ENCODE results near the gene TMEM272. TPM values are rescaled to one million over a fixed set of nuclear protein-coding genes. Genes with fewer than 3 reads are reported as not detected.

The TMEM272 gene
- total RNA-seq, 1 experiment from 2014 or later, result 0.17 TPM

DNA sequence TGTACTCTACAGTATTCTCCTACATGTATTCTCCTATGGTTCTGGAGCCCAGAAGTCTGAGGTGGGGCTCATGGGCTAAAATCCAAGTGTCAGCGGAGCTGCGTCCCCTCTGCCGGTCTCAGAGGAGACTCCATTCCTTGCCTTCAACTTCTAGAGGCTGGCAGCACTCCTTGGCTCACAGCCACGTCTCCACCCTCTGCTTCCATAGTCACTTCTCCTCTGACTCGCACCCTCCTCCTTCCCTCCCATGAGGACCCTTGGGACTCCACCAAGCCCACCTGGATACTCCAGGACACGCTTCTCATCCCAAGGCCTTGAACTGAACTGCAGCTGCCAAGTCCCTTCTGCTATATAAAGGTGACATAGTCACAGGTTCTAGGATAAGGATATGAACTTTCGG, 68.8 kb downstream of the TMEM272 start:
- POLR2A ChIA-PET, result no interaction called here

GRCh38 chr13:51773515-51773914, 71.5 kb downstream of the TMEM272 start:
- no peak for DNase-seq (ENCODE audit: low read depth, low spot score)

More for the DNA sequence above, 68.8 kb downstream of the TMEM272 start:
- H3K4me1 ChIP-seq (ENCODE audit: control insufficient read depth in 1 of 2, insufficient read depth in 2 of 2, low read length in 2 of 2), result no peaks in the 10 kb centered on the region
- H3K9me3 ChIP-seq (ENCODE audit: control insufficient read depth in 1 of 2, insufficient read depth in 1 of 2, low read depth in 1 of 2, low read length in 2 of 2), result no peaks in the 10 kb centered on the region
- H3K36me3 ChIP-seq (ENCODE audit: control insufficient read depth in 1 of 2, insufficient read depth in 2 of 2, low read length in 2 of 2), result no peaks in the 10 kb centered on the region
- H3K27ac ChIP-seq (ENCODE audit: low read depth, low read length), result no peak overlapping the region
- RAD21 ChIA-PET (ENCODE audit: low non-redundant PET in 1 of 2, low total read pairs in 2 of 2, uncharacterized antibody in 2 of 2, unreplicated experiment in 2 of 2), result no interaction called here
- H3K4me2 ChIP-seq (ENCODE audit: low read length), result no peak overlapping the region
- BruUV-seq (replicated peaks), result no TSS peak
- no peaks in the 10 kb centered on the region for H3K27me3 ChIP-seq (ENCODE audit: insufficient read depth, low read length)
- H3K79me2 ChIP-seq (ENCODE audit: insufficient read depth, low read length), result no peaks in the 10 kb centered on the region
- intact Hi-C loops (cut with micrococcal nuclease), result no loop called here
- H3K9me2 ChIP-seq (ENCODE audit: insufficient read depth), result no peaks in the 10 kb centered on the region
- TF ChIP-seq JUND (IDR thresholded peaks at IDR 0.05), result no peak
- no peak overlapping the region for H3K4me3 ChIP-seq (replicated peaks in 1 of 2; ENCODE audit: low read depth in 1 of 2, low read length in 2 of 2)
- H3K9ac ChIP-seq (ENCODE audit: low read length), result no peak overlapping the region
- no peaks in the 10 kb centered on the region for H4K20me1 ChIP-seq (ENCODE audit: insufficient read depth)
- H2AFZ ChIP-seq (ENCODE audit: low read depth, low read length, poor library complexity, severe bottlenecking), result no peak overlapping the region
- ATAC-seq (no peak), DNase-seq (ENCODE audit: low read depth, low spot score) (no peak)
- CTCF ChIA-PET, result no interaction called here

DNA sequence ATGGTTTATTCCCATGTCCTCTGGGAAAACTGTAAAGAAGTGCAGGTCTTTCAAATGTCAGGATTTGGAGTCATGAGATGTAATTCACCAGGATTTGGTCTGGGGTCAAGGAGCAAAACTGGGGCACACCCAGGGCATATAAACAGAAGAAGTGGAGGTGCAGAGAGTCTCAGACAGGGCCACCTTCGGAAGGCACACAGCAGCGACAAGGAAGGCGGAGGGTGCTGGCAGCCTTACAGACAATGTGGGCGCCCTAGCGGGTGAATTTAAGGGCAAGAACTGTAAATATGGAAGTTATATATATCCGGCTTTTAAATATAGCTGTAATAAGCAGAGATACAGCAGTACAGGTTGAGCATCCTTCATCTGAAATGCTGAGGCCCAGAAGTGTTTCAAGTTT, 72.2 kb downstream of the TMEM272 start:
- no TSS peak for BruUV-seq (replicated peaks)
- CTCF ChIA-PET, result no interaction called here
- POLR2A ChIA-PET, result no interaction called here
- TF ChIP-seq CTCF (IDR thresholded peaks at IDR 0.05 in 2 of 3, conservative IDR thresholded peaks at IDR 0.05 in 1 of 3; ENCODE audit: borderline replicate concordance in 1 of 3, insufficient read depth in 1 of 3, low read depth in 2 of 3, low read length in 2 of 3) (no peak), TCF7L2 (IDR thresholded peaks at IDR 0.05; ENCODE audit: borderline replicate concordance, extremely low read depth, insufficient read depth, insufficient read length) (no peak), EZH2phosphoT487 (IDR thresholded peaks at IDR 0.05; ENCODE audit: borderline replicate concordance) (no peak), POLR2AphosphoS5 (IDR thresholded peaks at IDR 0.05; ENCODE audit: low read depth, low read length) (no peak), SP1 (IDR thresholded peaks at IDR 0.05; ENCODE audit: low read depth) (no peak), SRF (IDR thresholded peaks at IDR 0.05; ENCODE audit: low read depth) (no peak), ZNF274 (IDR thresholded peaks at IDR 0.05; ENCODE audit: low read depth, low read length) (no peak), ZBTB33 (IDR thresholded peaks at IDR 0.05; ENCODE audit: extremely low read depth, insufficient replicate concordance, low read length) (no peak)

More at GRCh38 chr13:51773515-51773914, 71.5 kb downstream of the TMEM272 start:
- H3K9ac ChIP-seq (ENCODE audit: low read length), result no peak overlapping the region
- ChIA-PET RAD21 (ENCODE audit: low non-redundant PET in 1 of 2, low total read pairs in 2 of 2, uncharacterized antibody in 2 of 2, unreplicated experiment in 2 of 2) (no interaction called here), CTCF (no interaction called here), POLR2A (no interaction called here)
- no peaks in the 10 kb centered on the region for H3K4me1 ChIP-seq (ENCODE audit: control insufficient read depth in 1 of 2, insufficient read depth in 2 of 2, low read length in 2 of 2)
- H3K4me3 ChIP-seq (replicated peaks in 1 of 2; ENCODE audit: low read depth in 1 of 2, low read length in 2 of 2), result no peak overlapping the region
- no peaks in the 10 kb centered on the region for H3K9me2 ChIP-seq (ENCODE audit: insufficient read depth)
- no peaks in the 10 kb centered on the region for H3K36me3 ChIP-seq (ENCODE audit: control insufficient read depth in 1 of 2, insufficient read depth in 2 of 2, low read length in 2 of 2)
- no peaks in the 10 kb centered on the region for H3K9me3 ChIP-seq (ENCODE audit: control insufficient read depth in 1 of 2, insufficient read depth in 1 of 2, low read depth in 1 of 2, low read length in 2 of 2)
- intact Hi-C loops (cut with micrococcal nuclease), result no loop called here
- no peak overlapping the region for H2AFZ ChIP-seq (ENCODE audit: low read depth, low read length, poor library complexity, severe bottlenecking)
- no peaks in the 10 kb centered on the region for H4K20me1 ChIP-seq (ENCODE audit: insufficient read depth)
- TF ChIP-seq JUND (IDR thresholded peaks at IDR 0.05) (no peak), EZH2phosphoT487 (IDR thresholded peaks at IDR 0.05; ENCODE audit: borderline replicate concordance) (no peak), SP1 (IDR thresholded peaks at IDR 0.05; ENCODE audit: low read depth) (no peak)
- no peak for ATAC-seq
- H3K4me2 ChIP-seq (ENCODE audit: low read length), result no peak overlapping the region
- H3K79me2 ChIP-seq (ENCODE audit: insufficient read depth, low read length), result no peaks in the 10 kb centered on the region
- BruUV-seq (replicated peaks), result no TSS peak
- no peak overlapping the region for H3K27ac ChIP-seq (ENCODE audit: low read depth, low read length)
- H3K27me3 ChIP-seq (ENCODE audit: insufficient read depth, low read length), result no peaks in the 10 kb centered on the region

More for the DNA sequence above, 72.2 kb downstream of the TMEM272 start:
- Histone ChIP-seq H3K4me2 (ENCODE audit: low read length) (no peak overlapping the region), H3K4me3 (replicated peaks in 1 of 2; ENCODE audit: low read depth in 1 of 2, low read length in 2 of 2) (no peak overlapping the region), H3K27me3 (ENCODE audit: insufficient read depth, low read length) (no peaks in the 10 kb centered on the region), H3K9me2 (ENCODE audit: insufficient read depth) (no peaks in the 10 kb centered on the region), H4K20me1 (ENCODE audit: insufficient read depth) (no peaks in the 10 kb centered on the region), H3K36me3 (ENCODE audit: control insufficient read depth in 1 of 2, insufficient read depth in 2 of 2, low read length in 2 of 2) (no peaks in the 10 kb centered on the region), H3K9me3 (ENCODE audit: control insufficient read depth in 1 of 2, insufficient read depth in 1 of 2, low read depth in 1 of 2, low read length in 2 of 2) (no peaks in the 10 kb centered on the region), H3K9ac (ENCODE audit: low read length) (no peak overlapping the region), H3K79me2 (ENCODE audit: insufficient read depth, low read length) (no peaks in the 10 kb centered on the region), H2AFZ (ENCODE audit: low read depth, low read length, poor library complexity, severe bottlenecking) (no peak overlapping the region), H3K4me1 (ENCODE audit: control insufficient read depth in 1 of 2, insufficient read depth in 2 of 2, low read length in 2 of 2) (no peaks in the 10 kb centered on the region), H3K27ac (ENCODE audit: low read depth, low read length) (no peak overlapping the region)
- DNase-seq (ENCODE audit: low read depth, low spot score), result no peak
- intact Hi-C loops (cut with micrococcal nuclease), result no loop called here
- RAD21 ChIA-PET (ENCODE audit: low non-redundant PET in 1 of 2, low total read pairs in 2 of 2, uncharacterized antibody in 2 of 2, unreplicated experiment in 2 of 2), result no interaction called here
- ATAC-seq, result no peak
